KOPT-K1 (cell line): ENCODE data around the gene BEST2.
"Not testable (repeated sequence)": the region's sequence is repeated elsewhere in the genome, so short reads cannot be mapped to it uniquely, and the experiment has no call there.

Source experiments
- H3K27ac ChIP-seq: fragments of 200-600 bp; sonication (generic); 2 replicates; pipeline ENCODE4 v1.5.1; 2016; ENCODE audit warnings: antibody characterized with exemption, mild to moderate bottlenecking, low read depth, low read length; ENCODE audit not compliant: poor library complexity, severe bottlenecking
- H3K36me3 ChIP-seq: fragments of 200-600 bp; sonication (generic); 2 replicates; pipeline ENCODE4 v1.5.1; 2017; ENCODE audit warnings: antibody characterized with exemption, mild to moderate bottlenecking, low read length, moderate library complexity; ENCODE audit not compliant: insufficient read depth
- H3K9me3 ChIP-seq: fragments of 200-600 bp; sonication (generic); 2 replicates; pipeline ENCODE4 v1.5.1; 2017; ENCODE audit warnings: antibody characterized with exemption, low read length, mild to moderate bottlenecking; ENCODE audit not compliant: insufficient read depth, poor library complexity, severe bottlenecking

The BEST2 gene

DNA sequence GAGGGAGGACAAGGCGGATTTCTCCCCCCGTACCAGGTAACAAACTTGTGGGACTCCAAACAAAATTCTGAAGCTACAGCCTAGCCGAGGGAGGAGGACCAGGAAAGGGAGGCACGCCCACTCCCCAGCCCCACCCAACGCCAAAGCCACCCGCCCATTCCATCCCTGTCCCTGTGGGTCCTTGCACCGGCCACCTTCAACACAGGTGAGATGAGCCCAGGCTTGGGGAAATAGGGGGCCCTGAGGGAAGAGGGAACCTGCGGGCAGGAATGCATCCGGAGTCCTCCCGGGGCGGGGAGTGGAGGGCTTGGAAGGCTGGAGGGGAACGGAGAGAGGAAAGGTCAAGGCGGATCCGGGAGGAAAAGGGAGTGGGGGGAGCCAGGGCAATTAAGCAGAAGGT is at the start of gene BEST2:
Gene BEST2, plus strand, starts transcription at position 157 of the 400 bp plus-strand sequence. CDS start 802 bp downstream, outside the sequence.
- Histone ChIP-seq H3K36me3 (peaks cover 15% of the 10 kb centered on the region), H3K27ac (no peak within 1 kb of the TSS), H3K9me3 (no peaks in the 10 kb centered on the region)

DNA sequence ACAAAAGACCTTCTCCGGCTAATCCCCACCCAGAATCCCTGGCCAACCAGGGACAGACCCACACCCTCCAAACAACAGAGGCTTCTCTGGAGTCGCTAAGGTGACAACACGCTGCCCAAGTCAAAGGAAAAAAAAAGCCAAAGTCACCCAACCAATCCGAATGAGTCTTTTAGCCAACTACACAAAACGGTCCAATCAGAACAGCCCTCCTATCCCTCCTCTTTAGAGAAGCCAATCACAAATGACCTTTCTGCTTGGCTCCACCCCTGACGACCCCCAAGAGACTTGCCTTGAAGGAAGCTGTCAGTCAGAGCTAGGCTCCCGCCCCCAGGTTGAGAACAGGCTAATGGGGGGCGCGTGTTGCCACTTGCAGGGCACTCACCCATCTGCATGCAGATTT is 48.5 kb upstream of the BEST2 start:
- Histone ChIP-seq H3K36me3 (peaks cover 99% of the 10 kb centered on the region), H3K27ac (no peak overlapping the region), H3K9me3 (no peaks in the 10 kb centered on the region)

DNA sequence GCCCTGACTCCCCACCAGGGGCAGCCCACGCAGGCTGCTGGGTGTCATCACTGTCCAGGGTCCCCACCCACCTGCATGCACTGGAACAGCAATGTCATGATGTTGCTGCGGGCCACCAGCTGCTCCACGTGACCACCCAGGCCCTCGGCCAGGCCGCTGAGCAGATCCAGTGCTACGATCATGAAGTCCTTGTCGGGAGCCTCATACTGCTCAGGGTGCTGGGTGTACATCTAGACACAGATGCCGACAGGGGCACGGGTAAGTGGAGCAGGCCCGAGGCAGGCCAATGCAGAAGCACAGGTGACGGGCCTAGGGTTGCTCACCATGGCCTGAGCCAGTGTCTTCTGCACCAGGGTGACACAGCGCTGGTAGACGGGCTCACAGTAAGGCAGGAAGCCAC is 46.4 kb upstream of the BEST2 start:
- no peak overlapping the region for H3K27ac ChIP-seq
- H3K36me3 ChIP-seq: peaks cover 99% of the 10 kb centered on the region

DNA sequence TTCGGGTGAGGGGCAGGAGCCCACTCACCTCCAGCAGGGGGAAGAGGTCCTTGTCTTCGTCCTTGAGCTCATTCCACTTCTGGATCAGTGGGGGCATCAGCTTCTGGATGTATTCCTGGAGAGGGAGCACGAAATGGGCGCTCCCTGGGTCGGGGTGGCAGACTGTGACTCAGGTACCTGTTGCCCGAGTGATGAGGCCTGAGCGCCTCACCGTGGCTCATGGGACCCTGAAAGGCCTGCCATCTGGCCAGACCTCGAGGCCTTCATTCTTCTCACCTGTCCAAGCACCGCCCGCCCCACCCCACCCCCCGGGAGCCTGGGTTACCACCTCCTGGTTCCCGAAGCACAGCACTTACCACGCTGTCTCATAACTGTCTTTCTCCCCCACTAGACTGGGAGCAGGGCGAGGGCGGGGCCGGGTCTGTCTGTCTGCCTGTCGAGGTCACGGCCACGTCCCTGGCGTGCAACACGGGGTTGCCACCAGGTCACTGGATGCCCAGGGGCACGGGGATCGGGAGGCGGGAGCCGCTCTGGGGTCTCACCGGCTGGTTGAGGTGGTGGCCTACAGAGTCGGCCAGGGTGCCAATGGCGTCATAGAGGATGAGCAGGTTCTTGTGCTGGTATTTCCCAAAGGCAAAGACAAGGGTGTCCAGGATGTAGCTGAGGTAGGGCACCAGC is 45.8 kb upstream of the BEST2 start:
- no peak overlapping the region for H3K27ac ChIP-seq
- H3K36me3 ChIP-seq: peaks cover 100% of the 10 kb centered on the region

More for the DNA sequence above, 46.4 kb upstream of the BEST2 start:
- H3K9me3 ChIP-seq: no peaks in the 10 kb centered on the region

DNA sequence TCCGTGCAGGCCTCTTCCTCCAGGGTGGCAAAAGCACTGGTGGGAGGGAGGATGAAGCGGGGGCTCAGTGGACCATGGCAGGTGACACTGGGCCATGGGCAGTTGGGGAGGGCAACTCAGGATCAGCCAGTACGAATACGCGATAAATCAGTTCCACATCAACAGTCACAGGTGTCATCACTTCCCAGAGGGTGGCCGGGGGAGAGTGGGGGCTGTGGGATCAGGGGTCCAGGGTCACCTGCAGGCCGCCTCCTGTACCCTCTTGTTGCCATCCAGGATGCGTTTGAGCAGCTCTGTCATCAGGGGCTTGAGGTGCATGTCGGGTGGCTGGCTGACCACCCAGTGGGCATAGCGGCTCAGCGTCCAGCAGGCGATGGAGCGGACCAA is 45.3 kb upstream of the BEST2 start:
- no peak overlapping the region for H3K27ac ChIP-seq
- H3K36me3 ChIP-seq: peaks cover 100% of the 10 kb centered on the region
- H3K9me3 ChIP-seq: no peaks in the 10 kb centered on the region

More for the DNA sequence above, 45.8 kb upstream of the BEST2 start:
- no peaks in the 10 kb centered on the region for H3K9me3 ChIP-seq

DNA sequence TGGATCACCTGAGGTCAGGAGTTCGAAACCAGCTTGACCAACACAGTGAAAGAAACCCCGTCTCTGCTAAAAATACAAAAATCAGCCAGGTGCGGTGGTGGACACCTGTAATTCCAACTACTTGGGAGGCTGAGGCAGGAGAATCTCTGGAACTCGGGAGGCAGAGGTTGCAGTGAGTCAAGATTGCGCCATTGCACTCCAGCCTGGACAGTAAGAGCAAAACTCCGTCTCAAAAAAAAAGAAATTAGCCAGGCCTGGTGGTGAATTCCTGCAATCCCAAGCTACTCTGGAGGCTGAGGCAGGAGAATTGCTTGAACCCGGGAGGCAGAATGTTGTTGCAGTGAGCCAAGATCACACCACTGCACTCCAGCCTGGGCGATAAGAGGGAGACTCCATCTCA is 43.0 kb upstream of the BEST2 start:
- peaks cover 97% of the 10 kb centered on the region for H3K36me3 ChIP-seq
- no peaks in the 10 kb centered on the region for H3K9me3 ChIP-seq
- H3K27ac ChIP-seq: no peak overlapping the region

DNA sequence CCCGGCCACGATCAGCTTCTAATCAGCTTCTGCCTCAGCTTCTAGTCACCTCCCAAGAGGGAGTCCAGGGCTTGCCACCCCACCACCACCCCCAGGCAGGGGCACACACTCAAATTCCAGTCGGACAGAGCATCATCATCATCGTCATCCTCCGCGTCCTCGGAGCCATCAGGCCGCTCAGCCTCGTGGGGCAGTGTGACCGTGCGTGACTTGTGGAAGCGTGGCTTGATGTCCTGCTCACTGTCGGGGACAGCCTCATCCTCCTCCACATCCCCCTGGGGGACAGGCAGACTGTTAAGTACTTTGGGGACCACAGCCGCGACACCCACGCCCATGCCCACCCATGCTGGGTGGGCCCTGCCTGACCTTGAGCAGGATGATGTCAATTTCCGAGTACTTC is 40.4 kb upstream of the BEST2 start:
- Histone ChIP-seq H3K9me3 (no peaks in the 10 kb centered on the region), H3K36me3 (peaks cover 97% of the 10 kb centered on the region), H3K27ac (no peak overlapping the region)

DNA sequence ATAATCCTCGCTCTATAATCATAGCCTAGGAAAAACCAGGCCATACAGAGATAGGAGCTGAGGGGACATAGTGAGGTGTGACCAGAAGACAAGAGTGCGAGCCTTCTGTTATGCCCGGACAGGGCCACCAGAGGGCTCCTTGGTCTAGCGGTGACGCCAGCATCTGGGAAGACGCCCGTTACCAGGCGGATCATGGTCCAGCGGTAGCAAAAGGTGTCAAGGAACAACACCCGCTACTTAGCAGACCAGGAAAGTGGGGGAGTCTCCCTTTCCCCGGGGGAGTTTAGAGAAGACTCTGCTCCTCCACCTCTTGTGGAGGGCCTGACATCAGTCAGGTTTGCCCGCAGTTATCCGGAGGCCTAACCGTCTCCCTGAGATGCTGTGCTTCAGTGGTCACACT is 39.5 kb upstream of the BEST2 start:
- not testable (repeated sequence) for H3K27ac ChIP-seq, H3K9me3 ChIP-seq
- H3K36me3 ChIP-seq: peaks cover 97% of the 10 kb centered on the region

DNA sequence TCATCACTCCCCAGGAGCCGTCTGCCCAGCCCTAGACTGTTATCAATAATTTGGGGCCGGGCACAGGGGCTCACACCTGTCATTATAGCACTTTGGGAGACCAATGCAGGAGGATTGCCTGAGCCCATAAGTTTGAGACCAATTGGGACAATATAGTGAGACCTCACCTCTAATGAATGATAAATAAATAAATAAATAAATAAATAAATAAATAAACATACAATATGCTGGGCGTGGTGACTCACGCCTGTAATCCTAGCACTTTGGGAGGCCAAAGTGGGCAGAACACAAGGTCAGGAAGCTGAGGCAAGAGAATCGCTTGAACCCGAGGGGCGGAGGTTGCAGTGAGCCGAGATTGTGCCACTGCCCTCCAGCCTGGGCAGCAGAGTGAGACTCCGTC is 38.3 kb upstream of the BEST2 start:
- H3K36me3 ChIP-seq: peaks cover 97% of the 10 kb centered on the region
- H3K9me3 ChIP-seq, H3K27ac ChIP-seq: not testable (repeated sequence)

DNA sequence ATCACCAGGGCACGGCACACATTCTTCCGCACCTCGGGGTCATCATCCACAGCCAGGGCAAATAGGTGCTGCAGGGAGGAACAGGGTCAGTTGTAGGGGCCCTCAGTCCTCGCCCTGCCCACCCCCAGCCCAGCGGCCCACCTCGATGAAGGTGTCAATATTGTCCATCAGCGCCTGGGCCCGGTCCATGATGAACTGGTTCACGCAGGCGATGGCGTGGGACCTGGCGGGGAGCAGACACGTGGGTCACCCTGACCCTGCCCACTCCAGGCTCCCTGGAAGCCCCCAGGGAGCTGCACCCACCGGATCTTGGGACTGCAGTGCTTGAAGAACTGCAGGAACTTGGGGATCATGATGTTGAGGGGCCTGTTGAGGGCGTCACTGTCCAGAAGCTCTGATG is 36.5 kb upstream of the BEST2 start:
- H3K9me3 ChIP-seq: no peaks in the 10 kb centered on the region
- peaks cover 95% of the 10 kb centered on the region for H3K36me3 ChIP-seq
- H3K27ac ChIP-seq: no peak overlapping the region

DNA sequence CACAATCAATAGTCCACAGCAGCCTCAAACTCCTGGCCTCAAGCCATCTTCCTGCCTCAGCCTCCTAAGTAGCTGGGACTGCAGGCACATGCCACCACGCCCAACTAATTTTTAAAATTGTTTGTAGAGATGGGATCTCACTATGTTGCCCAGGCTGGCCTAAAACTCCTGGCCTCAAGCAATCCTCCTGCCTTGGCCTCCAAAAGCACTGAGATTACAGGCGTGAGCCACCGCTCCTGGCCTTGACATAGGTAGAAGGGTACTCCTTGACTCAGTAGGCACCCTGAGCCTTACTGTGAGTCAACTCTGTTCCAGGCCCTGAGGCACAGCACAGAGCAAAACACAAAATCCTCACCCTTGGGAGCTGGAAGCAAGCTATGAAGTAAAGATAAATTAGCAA is 35.7 kb upstream of the BEST2 start:
- H3K27ac ChIP-seq: no peak overlapping the region
- peaks cover 93% of the 10 kb centered on the region for H3K36me3 ChIP-seq
- no peaks in the 10 kb centered on the region for H3K9me3 ChIP-seq

DNA sequence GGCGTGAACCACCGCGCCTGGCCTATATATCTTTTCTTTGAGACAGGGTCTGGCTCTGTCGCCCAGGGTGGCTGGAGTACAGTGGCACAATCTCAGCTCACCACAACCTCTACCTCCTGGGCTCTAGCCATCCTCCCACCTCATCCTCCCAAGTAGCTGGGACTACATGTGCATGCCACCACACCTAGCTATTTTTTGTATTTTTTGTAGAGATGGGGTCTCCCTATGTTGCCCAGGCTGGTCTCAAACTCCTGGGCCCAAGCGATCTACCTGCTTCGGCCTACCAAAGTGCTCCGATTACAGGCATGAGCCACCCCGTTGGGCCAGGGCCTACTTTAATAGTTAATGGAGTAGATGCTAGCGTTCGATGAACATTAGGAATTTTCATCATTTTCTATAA is 31.3 kb upstream of the BEST2 start:
- Histone ChIP-seq H3K9me3 (no peaks in the 10 kb centered on the region), H3K36me3 (peaks cover 52% of the 10 kb centered on the region), H3K27ac (peak overlapping the region; percentile 83)

DNA sequence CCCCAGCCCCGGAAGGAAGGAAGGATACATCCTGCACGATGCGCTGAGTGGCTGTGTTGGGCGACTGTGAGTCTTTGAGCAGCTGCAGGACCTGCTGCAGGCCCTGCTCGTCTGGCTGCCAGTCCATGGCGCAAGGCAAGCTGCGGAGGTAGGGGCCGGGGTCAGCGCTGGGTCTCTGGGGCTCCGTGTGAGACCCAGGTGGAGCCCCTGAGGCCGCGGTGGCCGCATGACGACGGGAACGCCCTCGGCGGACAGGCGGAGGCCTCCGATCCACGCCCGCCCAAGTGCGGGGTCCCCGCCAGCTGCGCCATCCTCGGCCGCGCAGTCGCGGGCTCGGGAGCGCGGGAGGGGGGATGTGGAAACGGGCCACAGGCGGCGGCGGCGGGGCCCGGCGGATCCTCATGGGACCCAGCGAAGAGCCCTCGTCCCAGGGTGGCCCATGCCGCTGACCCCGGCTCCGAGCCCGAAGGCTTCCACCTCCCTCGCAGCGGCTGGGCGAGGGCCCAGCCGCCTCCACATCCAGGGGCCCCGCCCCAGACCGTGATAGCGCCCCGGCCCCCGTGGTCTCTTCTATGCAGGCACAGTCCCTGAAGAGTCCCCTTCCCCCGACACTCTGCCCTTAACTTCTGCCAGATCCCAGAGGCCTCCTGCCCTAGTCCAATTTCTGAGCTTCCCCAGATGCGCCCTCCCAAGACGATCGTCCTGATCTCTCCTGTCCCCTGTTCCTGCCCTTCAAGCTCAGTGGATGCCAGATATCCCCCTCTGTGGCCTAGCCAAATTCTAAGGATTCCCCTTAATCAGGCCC is 30.5 kb upstream of the BEST2 start:
- peak overlapping the region; percentile 83 for H3K27ac ChIP-seq
- H3K36me3 ChIP-seq: peaks cover 45% of the 10 kb centered on the region
- no peaks in the 10 kb centered on the region for H3K9me3 ChIP-seq

DNA sequence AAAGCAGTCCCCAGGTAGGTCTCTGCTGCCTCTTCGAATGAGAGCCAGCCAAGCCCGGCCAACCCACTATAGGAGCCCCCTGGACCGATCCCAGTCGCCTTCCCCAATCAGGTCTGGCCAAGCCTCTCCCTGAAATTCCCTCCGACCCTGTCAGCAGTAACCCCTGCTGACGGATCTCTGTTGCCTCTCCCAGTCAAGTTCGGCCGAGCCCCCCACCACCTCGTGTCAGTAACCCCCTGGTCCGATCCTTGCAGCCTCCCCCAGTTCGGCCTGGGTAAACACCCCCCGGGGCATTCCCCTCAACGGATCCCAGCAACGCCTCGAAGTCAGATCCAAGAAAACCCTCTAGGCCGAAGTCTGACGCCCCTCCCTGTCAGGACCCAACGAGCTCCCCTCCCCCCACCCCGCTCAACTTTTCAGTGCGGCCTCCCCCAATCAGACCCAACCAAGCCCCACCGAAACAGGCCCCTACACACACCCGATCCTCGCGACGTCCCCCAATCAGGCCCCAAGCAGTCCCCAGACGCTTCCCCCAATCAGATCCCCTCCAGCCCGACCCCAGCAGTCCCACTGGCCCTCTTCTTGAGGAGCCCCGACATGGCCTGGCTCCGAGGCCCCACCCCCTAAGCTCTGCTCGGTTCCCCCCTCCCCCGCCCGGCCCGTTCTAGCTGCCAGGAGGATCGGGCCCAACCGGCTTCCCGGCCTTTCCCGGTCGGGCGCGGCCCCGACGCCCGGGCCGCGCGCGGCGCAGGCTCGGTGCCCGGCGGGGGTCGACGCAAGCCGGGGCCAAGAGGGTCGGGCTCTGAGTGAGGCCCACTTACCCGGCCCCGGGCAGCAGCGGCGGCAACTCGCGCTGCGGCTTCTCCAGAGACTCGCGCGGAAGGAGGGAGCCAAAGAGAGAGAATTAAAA is 29.7 kb upstream of the BEST2 start:
- Histone ChIP-seq H3K9me3 (no peaks in the 10 kb centered on the region), H3K36me3 (peaks cover 42% of the 10 kb centered on the region), H3K27ac (peak overlapping the region; percentile 83)
